Calu3 (cell line): ENCODE data around the gene HOXB5. TPM values are rescaled to one million over a fixed set of nuclear protein-coding genes. Genes with fewer than 3 reads are reported as not detected.

Source experiments
- BruUV-seq: library from RNA; stranded (reverse); fragments of 400-500 nt; replicated peaks from 2 replicates; lab custom pipeline; 2021; lab: Mats Ljungman, UMichigan
- CTCF ChIA-PET: fragments of 300-600 bp; sonication (Branson Sonifier 250); formaldehyde crosslinking; loops from one replicate; lab custom pipeline; 2022; ENCODE audit warnings: antibody characterized with exemption; lab: Charles Lee
- DNase-seq: peaks from one replicate; pipeline ENCODE4 v3.0.0; 2022
- H3K27ac Mint-ChIP-seq: one replicate; pipeline ENCODE4 v1.8.0; 2022; ENCODE audit warnings: mixed read lengths; ENCODE audit not compliant: unreplicated experiment
- H3K27me3 Mint-ChIP-seq: one replicate; pipeline ENCODE4 v1.8.0; 2022; ENCODE audit warnings: mixed read lengths; ENCODE audit not compliant: unreplicated experiment
- H3K36me3 Mint-ChIP-seq: one replicate; pipeline ENCODE4 v1.8.0; 2022; ENCODE audit warnings: mild to moderate bottlenecking, moderate library complexity, mixed read lengths; ENCODE audit not compliant: insufficient read depth, unreplicated experiment
- H3K4me1 Mint-ChIP-seq: one replicate; pipeline ENCODE4 v1.8.0; 2022; ENCODE audit warnings: mild to moderate bottlenecking, low read depth, mixed read lengths; ENCODE audit not compliant: unreplicated experiment
- H3K4me3 Mint-ChIP-seq: one replicate; pipeline ENCODE4 v1.8.0; 2022; ENCODE audit warnings: mild to moderate bottlenecking, low read depth, moderate library complexity, mixed read lengths; ENCODE audit not compliant: unreplicated experiment
- H3K9me3 Mint-ChIP-seq: one replicate; pipeline ENCODE4 v1.8.0; 2022; ENCODE audit warnings: low read depth, mixed read lengths; ENCODE audit not compliant: unreplicated experiment
- intact Hi-C: fragments of 100-400 bp; cut with micrococcal nuclease; formaldehyde crosslinking; loops from one replicate; pipeline ENCODE4 v1.10.0; 2022; ENCODE audit not compliant: unreplicated experiment
- microRNA-seq: library from miRNA; unstranded; fragments of <30 nt; microRNA quantifications from one replicate; pipeline ENCODE4 v1.2.0, GENCODE V29; 2022
- total RNA-seq: library from RNA; stranded (reverse); gene quantifications from 2 replicates; pipeline ENCODE4 v1.2.3, GENCODE V29; 2022
- TF ChIP-seq, protein P1 (sequence below): fragments of 200-600 bp; IDR thresholded peaks from one replicate; pipeline ENCODE4 v1.8.0; 2022; ENCODE audit warnings: antibody characterized with exemption; ENCODE audit not compliant: unreplicated experiment

HOXB5 gene
- total RNA-seq, 1 experiment from 2014 or later = 48.5 TPM

DNA sequence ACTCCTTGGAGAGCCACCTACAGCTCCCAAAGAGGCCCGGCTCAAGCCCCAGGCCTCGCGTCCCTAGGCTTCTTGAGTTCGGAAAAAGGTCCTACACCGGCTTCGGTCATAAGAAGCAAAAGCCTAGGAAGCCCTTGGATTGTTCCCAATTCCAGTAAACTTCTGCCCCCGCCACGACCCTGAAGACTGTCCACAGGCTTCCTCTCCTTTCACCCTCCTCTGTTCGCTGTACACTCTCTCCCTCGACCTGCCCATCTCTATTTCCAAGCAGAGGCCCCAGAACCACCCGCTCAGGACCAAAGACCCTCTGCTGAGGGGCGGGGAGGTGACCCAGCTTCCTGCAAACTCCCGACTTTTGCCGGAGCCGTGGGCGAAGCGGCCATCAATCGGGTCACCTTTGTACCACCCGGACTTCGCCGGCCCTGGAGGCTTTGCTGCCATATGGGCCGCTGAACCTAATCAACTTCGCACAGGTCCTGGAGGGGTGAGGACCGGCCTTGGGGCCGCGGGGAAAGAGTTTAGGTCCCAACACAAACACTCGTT lies 51.4 kb downstream of the HOXB5 start:
- peaks cover 31% of the 10 kb centered on the region for H3K4me1 Mint-ChIP-seq
- intact Hi-C loops = loop anchor here (5.0 kb wide), 3 partner anchors 35 to 50 kb away; partner anchors contain the start of gene HOXB4
- CTCF ChIA-PET = interaction anchor here (0.9 to 2.2 kb wide), 3 partner anchors 13 to 37 kb away, joined by 4 to 5 read pairs (median 4); no protein-coding TSS in a partner anchor

DNA sequence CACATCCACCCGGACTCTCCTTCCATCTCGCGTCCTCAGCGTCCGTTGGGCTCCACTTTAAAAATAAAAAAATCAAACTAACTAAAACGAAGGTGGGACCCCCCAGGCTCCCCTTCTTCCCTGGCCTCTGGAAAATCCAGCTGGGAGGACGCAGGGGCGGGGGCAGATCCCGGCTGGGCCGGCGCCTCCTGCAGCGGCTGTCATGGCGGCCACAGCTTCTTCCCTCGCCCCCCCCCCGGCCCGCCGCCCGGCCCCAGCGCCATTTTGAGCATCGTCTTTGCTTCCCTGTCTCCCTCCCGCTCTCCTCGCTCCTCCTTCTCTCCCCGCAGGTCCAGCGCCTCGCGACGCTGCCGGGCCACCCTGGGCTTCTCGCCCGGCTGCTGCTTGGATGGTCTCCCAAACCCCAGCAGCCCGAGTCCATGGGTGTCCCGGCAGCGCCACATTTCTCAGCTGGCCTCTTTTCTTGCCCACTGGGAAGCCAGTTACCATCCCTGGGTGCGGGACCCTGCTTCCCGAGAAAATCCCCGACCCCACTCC lies 51.9 kb downstream of the HOXB5 start:
- CTCF ChIA-PET = interaction anchor here (0.6 to 2.2 kb wide), 6 partner anchors 14 to 1024 kb away, joined by 3 to 5 read pairs (median 4); no protein-coding TSS in a partner anchor
- H3K9me3 Mint-ChIP-seq = no peaks in the 10 kb centered on the region

More for the DNA sequence above, 51.4 kb downstream of the HOXB5 start:
- no peaks in the 10 kb centered on the region for H3K9me3 Mint-ChIP-seq
- H3K27ac Mint-ChIP-seq = peak overlapping the region; percentile 77
- TF ChIP-seq, protein P1, sequence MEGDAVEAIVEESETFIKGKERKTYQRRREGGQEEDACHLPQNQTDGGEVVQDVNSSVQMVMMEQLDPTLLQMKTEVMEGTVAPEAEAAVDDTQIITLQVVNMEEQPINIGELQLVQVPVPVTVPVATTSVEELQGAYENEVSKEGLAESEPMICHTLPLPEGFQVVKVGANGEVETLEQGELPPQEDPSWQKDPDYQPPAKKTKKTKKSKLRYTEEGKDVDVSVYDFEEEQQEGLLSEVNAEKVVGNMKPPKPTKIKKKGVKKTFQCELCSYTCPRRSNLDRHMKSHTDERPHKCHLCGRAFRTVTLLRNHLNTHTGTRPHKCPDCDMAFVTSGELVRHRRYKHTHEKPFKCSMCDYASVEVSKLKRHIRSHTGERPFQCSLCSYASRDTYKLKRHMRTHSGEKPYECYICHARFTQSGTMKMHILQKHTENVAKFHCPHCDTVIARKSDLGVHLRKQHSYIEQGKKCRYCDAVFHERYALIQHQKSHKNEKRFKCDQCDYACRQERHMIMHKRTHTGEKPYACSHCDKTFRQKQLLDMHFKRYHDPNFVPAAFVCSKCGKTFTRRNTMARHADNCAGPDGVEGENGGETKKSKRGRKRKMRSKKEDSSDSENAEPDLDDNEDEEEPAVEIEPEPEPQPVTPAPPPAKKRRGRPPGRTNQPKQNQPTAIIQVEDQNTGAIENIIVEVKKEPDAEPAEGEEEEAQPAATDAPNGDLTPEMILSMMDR = no peak
- no TSS peak for BruUV-seq
- H3K36me3 Mint-ChIP-seq = peaks cover 57% of the 10 kb centered on the region
- peaks cover 56% of the 10 kb centered on the region for H3K27me3 Mint-ChIP-seq
- no peak for DNase-seq
- H3K4me3 Mint-ChIP-seq = peak overlapping the region; percentile 68

More for the DNA sequence above, 51.9 kb downstream of the HOXB5 start:
- DNase-seq = no peak
- peaks cover 54% of the 10 kb centered on the region for H3K36me3 Mint-ChIP-seq
- intact Hi-C loops = loop anchor here (5.0 kb wide), 3 partner anchors 34 to 49 kb away; partner anchors contain the start of gene HOXB4
- TF ChIP-seq, protein P1 = no peak
- H3K4me1 Mint-ChIP-seq = peaks cover 31% of the 10 kb centered on the region
- peaks cover 56% of the 10 kb centered on the region for H3K27me3 Mint-ChIP-seq
- H3K4me3 Mint-ChIP-seq = peak overlapping the region; percentile 68
- BruUV-seq = no TSS peak
- H3K27ac Mint-ChIP-seq = peak overlapping the region; percentile 77

Small RNA genes within 50 kb of the gene (microRNA-seq; reads per million reads assigned to microRNA genes)
- gene MIR196A1 = 20.0 reads per million, percentile 44 among the genes with 10 or more reads in this experiment

Other genes with a start within 250 kb of the HOXB5 start
- gene SKAP1, start 163.6 kb downstream of the HOXB5 start, total RNA-seq = 4.4 and 9.3 TPM in 2 replicates
- not detected in 2 replicates for gene HOXB1, start 62.8 kb downstream of the HOXB5 start, total RNA-seq
- 24.5 and 32.6 TPM in 2 replicates for gene HOXB2, start 48.7 kb downstream of the HOXB5 start, total RNA-seq
- 28.0 and 31.1 TPM in 2 replicates for gene HOXB4, start 15.4 kb downstream of the HOXB5 start, total RNA-seq
- 151 and 154 TPM in 2 replicates for gene HOXB3, start 3.5 kb downstream of the HOXB5 start, total RNA-seq
- gene HOXB6, start 11.2 kb upstream of the HOXB5 start, total RNA-seq = 140 and 144 TPM in 2 replicates
- 30.2 and 31.3 TPM in 2 replicates for gene HOXB7, start 17.2 kb upstream of the HOXB5 start, total RNA-seq
- gene HOXB8, start 21.5 kb upstream of the HOXB5 start, total RNA-seq = 28.2 and 30.9 TPM in 2 replicates
- 26.0 and 27.8 TPM in 2 replicates for gene HOXB9, start 32.6 kb upstream of the HOXB5 start, total RNA-seq
- not detected in 2 replicates for gene PRAC1, start 128.7 kb upstream of the HOXB5 start, total RNA-seq
- gene PRAC2, start 129.4 kb upstream of the HOXB5 start, total RNA-seq = not detected in 2 replicates
- 1.1 and 1.9 TPM in 2 replicates for gene HOXB13, start 135.0 kb upstream of the HOXB5 start, total RNA-seq
- gene TTLL6, start 223.4 kb upstream of the HOXB5 start, total RNA-seq = 0.21 and 0.78 TPM in 2 replicates
- 116 and 136 TPM in 2 replicates for gene CALCOCO2, start 237.3 kb upstream of the HOXB5 start, total RNA-seq